Amygdala (tissue), 56 donors: Measurements from ENCODE around the gene MTHFD1L.

ENCODE experiments used
- DNase-seq, 56 donors: peaks; one replicate each; lab custom pipeline; 2025; lab: John Stamatoyannopoulos, UW

Gene MTHFD1L

DNA sequence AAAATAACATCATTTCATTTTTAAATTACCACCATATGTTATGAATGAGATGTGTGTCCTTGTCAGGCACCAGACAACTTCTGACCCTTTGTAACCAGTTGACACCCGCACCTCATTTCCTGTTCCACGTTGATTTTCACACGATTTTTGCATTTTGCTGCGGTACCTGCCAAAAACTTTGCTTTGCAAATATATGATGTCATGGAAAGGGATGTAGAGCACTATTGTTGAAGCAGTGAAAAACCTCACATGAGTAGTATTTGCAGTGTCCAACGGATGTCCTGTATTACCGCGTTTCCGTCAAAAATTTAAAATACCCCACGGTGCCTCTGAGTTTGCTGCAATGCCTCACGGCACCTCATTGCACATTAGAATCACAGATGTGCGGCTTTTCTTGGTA is 115.6 kb downstream of the MTHFD1L start:
- DNase-seq, result no peak

GRCh38 chr6:150981669-150982068 is 116.2 kb downstream of the MTHFD1L start:
- DNase-seq, result no peak

- no peak for DNase-seq
These were observed 121.9 kb downstream of the MTHFD1L start for GRCh38 chr6:150987371-150987828.

DNA sequence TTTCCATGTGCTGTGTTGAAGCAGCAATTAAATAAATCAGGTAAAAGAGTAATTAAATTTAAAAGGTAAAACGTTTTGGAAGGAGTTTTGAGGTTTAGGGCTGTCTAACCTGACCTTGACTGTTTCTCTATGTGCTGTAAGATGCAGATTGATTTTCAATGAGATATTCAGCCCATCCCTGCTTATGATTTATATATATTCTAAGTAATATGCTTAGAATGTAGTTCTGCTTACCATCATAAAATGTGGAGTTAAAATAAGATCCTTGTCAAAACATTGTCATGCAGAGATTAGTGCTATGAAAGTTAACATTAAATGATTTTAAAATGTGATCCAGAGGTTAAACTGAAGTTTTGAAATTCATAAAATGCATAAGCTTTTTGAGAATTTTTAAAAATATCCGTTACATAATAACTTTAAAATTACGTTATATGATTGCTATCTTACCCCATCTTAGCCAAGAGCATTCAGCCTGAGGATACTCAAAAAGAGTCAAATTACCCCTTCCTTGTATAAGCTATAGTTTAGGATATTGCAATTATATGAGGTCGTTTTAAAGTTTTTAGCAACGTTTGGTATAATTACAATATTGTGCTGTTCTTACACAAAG is 122.5 kb downstream of the MTHFD1L start:
- no peak for DNase-seq

DNA sequence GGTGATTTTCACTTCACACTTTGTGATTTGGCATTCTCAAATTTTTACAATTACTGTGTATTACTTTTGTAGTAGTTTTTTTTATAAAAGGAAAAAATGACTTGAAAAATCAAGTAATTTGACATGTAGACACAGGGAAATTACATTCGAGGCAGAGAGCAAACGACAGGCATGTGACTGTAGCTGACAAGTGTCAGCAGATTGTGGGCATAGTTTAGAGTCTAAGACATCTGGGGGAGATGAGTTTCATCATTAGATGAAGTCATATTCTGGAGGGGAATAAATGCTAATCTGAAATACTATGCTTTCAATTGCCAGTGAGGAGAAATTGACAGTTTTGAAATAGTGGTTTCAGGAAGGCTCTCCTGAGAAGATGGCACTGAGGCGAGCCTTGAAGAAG is 126.0 kb downstream of the MTHFD1L start:
- no peak for DNase-seq

- DNase-seq, result no peak
These were observed 126.8 kb downstream of the MTHFD1L start for GRCh38 chr6:150992262-150992661.

DNA sequence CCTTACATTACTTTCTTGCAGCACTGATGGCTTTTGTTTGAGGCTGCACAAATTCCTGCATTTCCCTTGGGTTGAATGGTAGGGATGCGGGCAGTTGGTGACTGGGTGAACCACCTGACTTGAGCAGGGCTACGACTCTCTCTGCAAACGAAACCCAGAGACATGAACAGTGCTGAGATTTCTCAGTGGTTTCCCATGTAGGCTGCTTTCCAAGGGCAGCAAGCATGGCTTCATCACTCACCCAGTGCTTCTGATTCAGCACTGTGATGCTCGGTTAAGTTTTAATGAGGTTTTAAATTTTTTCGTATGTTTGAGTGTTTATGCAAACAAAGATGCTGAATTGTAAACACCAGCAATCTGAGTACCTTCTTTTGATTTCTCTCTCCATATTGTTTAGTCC is 127.2 kb downstream of the MTHFD1L start:
- DNase-seq, result no peak

DNA sequence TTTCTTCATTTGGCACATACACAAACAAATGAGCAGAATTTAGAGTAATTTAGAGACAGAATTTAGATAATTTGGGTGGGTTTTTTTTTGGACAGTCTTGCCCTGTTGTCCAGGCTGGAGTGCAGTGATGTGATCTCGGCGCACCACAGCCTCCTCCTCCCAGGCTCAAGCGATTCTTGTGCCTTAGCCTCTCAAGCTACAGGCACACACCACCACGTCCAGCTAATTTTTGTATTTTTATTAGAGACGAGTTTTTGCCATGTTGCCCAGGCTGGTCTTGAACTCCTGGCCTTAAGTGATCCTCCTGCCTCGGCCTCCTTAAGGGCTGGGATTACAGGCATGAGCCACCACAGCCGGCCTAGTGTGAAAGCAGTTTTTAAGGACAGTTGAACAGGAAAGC is 127.8 kb downstream of the MTHFD1L start:
- DNase-seq, result no peak

- DNase-seq, result no peak
These were observed 128.5 kb downstream of the MTHFD1L start for GRCh38 chr6:150994026-150994425.

DNA sequence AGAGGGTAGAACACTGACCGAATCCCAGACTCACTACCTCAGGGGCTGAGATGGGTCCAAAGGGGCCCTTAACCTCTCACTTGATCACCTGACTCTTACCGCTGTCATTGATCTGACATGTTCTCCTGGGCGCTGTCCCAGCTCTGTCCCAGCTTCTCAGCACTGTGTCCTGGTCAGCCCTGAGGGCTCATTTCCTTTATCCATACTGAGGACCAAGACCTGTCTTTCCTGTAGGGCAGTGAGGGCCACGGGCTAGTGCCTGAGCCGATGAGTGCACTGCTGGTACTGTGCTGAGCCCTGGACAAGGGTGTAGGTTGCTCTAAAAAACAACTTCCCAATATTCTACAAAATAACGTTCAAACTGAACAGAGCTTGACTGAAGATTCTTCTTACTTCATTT is 131.5 kb downstream of the MTHFD1L start:
- DNase-seq, result no peak

DNA sequence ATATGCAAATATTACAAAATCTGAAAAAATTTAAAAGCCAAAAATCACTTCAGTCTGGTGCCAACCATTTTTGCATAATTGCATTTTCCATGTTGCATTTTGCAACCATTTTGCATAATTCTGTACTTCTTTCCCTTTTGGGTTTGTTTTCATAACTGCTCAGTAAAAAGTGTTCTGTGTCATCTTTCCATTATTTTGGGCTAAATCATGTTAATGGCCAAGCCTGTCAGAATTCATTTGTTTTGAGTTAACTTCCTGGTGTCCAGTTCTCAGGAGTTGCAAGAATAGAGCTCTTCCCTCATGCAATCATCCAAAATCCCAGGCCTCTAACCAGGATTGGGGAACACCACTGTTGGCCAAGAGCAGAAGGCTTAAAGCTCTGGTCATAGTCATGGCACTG is 133.6 kb downstream of the MTHFD1L start:
- DNase-seq, result no peak

- no peak for DNase-seq
These were observed 134.1 kb downstream of the MTHFD1L start for GRCh38 chr6:150999576-150999975.

DNA sequence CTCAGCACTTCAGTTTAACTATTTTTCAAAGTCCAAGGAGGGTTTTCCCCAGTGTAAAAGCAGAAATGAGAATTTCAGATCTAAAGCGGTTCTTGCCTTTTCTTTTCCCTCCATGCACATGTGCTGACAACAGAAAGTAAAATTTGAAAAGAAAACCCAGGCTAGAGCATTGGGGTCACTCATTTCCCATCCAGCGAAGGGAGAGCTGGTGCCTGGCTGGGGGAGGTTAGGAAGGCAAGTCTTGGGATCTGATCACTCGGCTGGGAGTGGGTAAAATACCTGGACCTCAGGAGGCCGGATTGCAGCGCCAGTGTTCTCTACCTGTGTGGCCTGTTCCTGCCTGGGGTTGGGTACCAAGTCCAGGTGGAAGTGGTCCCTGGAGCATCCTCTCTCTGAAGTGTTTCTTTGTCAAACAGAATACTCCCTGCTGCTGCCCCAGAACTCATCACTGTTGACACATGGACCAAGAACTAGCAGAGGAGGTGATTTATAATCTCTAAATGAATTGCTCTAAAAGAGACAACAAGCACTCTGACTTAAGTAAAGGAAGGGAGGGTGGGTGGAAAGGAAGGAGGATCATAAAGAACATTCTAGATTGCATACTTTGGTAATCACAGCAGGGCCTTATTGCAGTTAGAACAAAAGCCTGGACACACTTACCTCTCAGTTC is 136.0 kb downstream of the MTHFD1L start:
- no peak for DNase-seq

GRCh38 chr6:151002057-151002450 is 136.6 kb downstream of the MTHFD1L start:
- DNase-seq, result no peak

DNA sequence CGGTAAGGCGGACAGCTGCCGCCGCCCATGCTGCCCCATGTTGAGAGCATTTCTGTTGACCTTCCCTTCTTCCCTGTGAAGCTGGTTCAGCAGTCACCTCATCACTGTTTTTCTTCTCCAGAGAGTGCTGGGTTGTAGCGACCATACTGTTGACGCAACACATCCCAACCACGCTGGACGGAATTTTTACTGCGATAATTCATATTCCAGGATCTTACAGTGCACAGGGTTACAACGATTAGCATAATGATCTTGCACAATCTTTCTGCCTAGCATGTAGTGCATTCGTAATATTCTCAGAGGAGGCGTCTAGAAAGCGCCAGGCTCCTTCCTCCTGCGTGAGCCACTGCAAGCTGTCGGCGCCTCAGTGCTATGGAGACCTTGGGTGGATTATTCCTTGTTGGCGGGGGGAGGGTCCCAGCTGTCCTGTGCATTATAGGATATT is 137.0 kb downstream of the MTHFD1L start:
- no peak for DNase-seq

DNA sequence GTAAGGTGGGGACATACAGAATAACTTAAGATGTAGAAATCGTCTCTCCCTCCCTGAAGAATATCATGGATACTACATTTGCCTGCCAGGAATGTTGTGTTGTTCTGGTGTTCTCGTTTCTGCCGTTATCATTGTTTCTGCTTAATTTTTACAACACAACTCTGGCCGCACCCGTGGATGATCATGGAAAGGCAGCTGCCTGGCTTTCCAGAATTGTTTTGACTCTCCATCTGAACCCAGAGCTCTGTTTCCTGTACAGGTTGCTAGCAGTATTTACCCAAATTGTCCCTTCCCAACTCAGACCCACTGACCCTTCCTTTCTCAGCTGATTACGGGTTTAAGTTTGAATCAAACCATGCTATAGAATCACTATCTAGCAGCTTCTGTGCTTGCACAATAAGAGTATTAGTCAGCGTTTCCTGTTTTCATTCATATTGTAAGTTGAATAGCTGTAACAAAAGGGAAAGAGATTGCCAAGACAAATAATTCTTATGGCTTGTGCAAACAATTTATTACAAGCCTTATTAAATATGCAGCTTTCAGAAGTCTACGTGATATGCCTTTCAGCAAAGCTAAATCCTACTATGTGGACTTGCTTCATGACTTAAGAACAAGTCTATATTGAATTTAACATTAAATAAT is 139.0 kb downstream of the MTHFD1L start:
- DNase-seq, result no peak

DNA sequence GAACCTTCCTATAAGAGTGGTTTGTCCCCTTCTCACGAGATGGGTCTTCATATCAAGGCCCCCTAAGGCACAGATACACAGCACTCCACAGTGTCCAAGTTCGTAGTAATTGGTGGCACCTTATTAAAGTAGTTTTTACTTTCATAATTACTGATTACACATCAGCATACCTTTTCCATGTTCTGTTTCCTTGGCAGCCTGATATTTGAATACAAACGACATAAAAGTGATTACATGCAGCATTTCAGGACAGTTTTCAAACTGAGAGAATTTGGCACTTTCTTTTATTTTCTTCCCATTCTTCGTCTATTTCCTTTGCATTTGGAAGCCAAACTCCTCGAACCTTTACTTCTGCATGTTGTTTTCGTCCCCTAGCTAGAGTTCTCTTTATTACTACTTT is 139.7 kb downstream of the MTHFD1L start:
- no peak for DNase-seq

- no peak for DNase-seq
These were observed 140.6 kb downstream of the MTHFD1L start for GRCh38 chr6:151005896-151006632.

DNA sequence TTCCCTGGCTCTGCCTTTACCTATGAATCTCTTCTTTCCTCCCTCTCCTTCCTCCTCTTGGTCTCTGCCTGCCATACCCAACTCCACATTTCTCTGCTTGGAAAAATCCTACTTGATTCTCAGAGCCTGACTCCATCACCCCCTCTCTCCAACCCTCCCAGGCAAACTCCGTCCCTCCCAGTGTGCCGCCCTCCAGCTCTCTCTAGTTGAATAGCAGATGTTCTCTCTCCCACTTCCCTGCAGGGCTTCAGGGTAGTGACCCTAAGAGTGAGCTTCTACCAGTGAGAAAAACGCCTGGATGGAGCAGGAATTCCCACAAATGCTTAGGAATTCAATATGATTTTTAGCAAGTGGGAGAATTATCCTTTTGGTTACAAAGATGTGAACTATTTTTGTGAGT is 141.6 kb downstream of the MTHFD1L start:
- no peak for DNase-seq

DNA sequence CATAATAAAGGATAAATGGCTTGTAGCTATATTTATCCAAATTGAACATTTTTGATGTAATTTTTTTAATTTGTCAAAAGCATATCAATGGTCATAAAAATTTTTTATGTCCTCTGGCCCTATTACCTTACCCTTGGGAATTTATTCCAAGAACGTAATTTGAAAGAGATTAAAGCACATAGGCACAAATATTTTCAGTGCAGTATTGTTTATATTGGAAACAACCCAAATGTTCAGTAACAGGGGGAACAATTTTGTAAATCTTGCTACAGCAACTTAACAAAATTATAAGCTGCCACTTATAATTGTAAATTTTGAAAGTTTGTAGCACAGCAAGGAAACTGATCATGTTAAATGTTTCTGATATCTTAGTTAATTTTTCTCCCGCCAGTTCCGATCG is 142.4 kb downstream of the MTHFD1L start:
- DNase-seq, result no peak

- DNase-seq, result no peak
These were observed 142.9 kb downstream of the MTHFD1L start for GRCh38 chr6:151008425-151008824.
